ENCODE measurements around the gene SLC25A3. TPM values are rescaled to one million over a fixed set of nuclear protein-coding genes. Genes with fewer than 3 reads are reported as not detected.
"Not testable (repeated sequence)": the region's sequence is repeated elsewhere in the genome, so short reads cannot be mapped to it uniquely, and the experiment has no call there.

The SLC25A3 gene
- total and polyA plus RNA-seq, 9 of the 15 experiments (the other 6 are each of a cell fraction or from before 2014, with no cell fraction given): 264 to 766 (median 495) TPM

GRCh38 chr12:98576795-98577194 lies 16.7 kb upstream of the SLC25A3 start:
- CTCF ChIA-PET (ENCODE audit: low intra/inter-chr PET ratio); H3K4me2 ChIP-seq (ENCODE audit: insufficient read depth, low read length); H3K9ac ChIP-seq (ENCODE audit: insufficient read depth in 1 of 2, low read depth in 2 of 2, low read length in 2 of 2); DNase-seq (ENCODE audit: extremely low read depth in 1 of 4, low spot score in 3 of 4); BruUV-seq (replicated peaks); H3K27ac ChIP-seq (ENCODE audit: extremely low read depth, low read depth, low read length); H4K20me1 ChIP-seq (replicated peaks; ENCODE audit: control insufficient read depth, insufficient read depth, low read length); H3K9me1 ChIP-seq (ENCODE audit: control insufficient read depth, insufficient read depth, low read length); H3K4me3 ChIP-seq; intact Hi-C loops (cut with micrococcal nuclease); H3K36me3 ChIP-seq (ENCODE audit: control insufficient read depth, insufficient read depth, low read length); ATAC-seq; H3K27me3 ChIP-seq (ENCODE audit: control insufficient read depth in 2 of 2, insufficient read depth in 2 of 2, low read length in 2 of 2); in situ Hi-C loops (cut with MboI); H3K9me3 ChIP-seq (replicated peaks; ENCODE audit: control insufficient read depth, insufficient read depth, low read depth, low read length); H3K79me2 ChIP-seq (ENCODE audit: control insufficient read depth, insufficient read depth, low read length); H2AFZ ChIP-seq (ENCODE audit: low read depth, low read length); FAIRE-seq: not testable (repeated sequence)
- POLR2A ChIA-PET: interaction anchor here (1.0 to 3.0 kb wide), 2 partner anchors 11 to 17 kb away, joined by 5 to 22 read pairs; partner anchors contain the start of gene SLC25A3
- 57% methylated on average over 2 of the region's 2 CpGs for WGBS (ENCODE audit: insufficient coverage, low coverage, missing lambda C conversion rate)
- H3K4me1 ChIP-seq (replicated peaks in 1 of 2; ENCODE audit: control insufficient read depth in 2 of 2, insufficient read depth in 2 of 2, low read length in 2 of 2): peaks cover 4 to 15% of the 10 kb centered on the region in 2 experiments; a peak in 3 of 5 replicates
- TF ChIP-seq BCOR (IDR thresholded peaks at IDR 0.05) (peak; percentile 76), KDM1A (IDR thresholded peaks at IDR 0.05) (peak; percentile 34 to 55; a peak in 3 of 4 replicates), ZNF146 (CRISPR knock-in tag; IDR thresholded peaks at IDR 0.05; ENCODE audit: unreplicated experiment) (peak; percentile 21)

- Histone ChIP-seq H3K27me3 (ENCODE audit: control insufficient read depth in 2 of 2, insufficient read depth in 2 of 2, low read length in 2 of 2) (no peaks in the 10 kb centered on the region), H3K27ac (ENCODE audit: extremely low read depth, low read depth, low read length) (peak overlapping the region; percentile 59), H3K9ac (ENCODE audit: insufficient read depth in 1 of 2, low read depth in 2 of 2, low read length in 2 of 2) (peak overlapping the region in 1 of 2 experiments; percentile 29; a peak in 1 of 4 replicates), H3K4me1 (replicated peaks in 1 of 2; ENCODE audit: control insufficient read depth in 2 of 2, insufficient read depth in 2 of 2, low read length in 2 of 2) (peaks cover 4 to 15% of the 10 kb centered on the region in 2 experiments; a peak in 3 of 5 replicates), H3K9me1 (ENCODE audit: control insufficient read depth, insufficient read depth, low read length) (no peaks in the 10 kb centered on the region), H3K79me2 (ENCODE audit: control insufficient read depth, insufficient read depth, low read length) (no peaks in the 10 kb centered on the region), H3K4me3 (no peak overlapping the region), H3K36me3 (ENCODE audit: control insufficient read depth, insufficient read depth, low read length) (no peaks in the 10 kb centered on the region), H2AFZ (ENCODE audit: low read depth, low read length) (peak overlapping the region; percentile 73), H3K9me3 (replicated peaks; ENCODE audit: control insufficient read depth, insufficient read depth, low read depth, low read length) (no peaks in the 10 kb centered on the region), H4K20me1 (replicated peaks; ENCODE audit: control insufficient read depth, insufficient read depth, low read length) (no peaks in the 10 kb centered on the region), H3K4me2 (ENCODE audit: insufficient read depth, low read length) (peak overlapping the region; percentile 55; the same call in 1 of the 2 replicates)
- 0 out of 4 replicates have a peak, but pooled peaks of 1 of the 2 experiments have one; percentile 10 for TF ChIP-seq ZMIZ1 (IDR thresholded peaks at IDR 0.05; ENCODE audit: low read depth in 2 of 2, low read length in 2 of 2)
- TF ChIP-seq FOXK2 (conservative IDR thresholded peaks at IDR 0.05 in 1 of 2, IDR thresholded peaks at IDR 0.05 in 1 of 2; ENCODE audit: low read depth in 2 of 2): no peak
- peak; percentile 46; the same call in 1 of the 2 replicates for TF ChIP-seq HMBOX1 (IDR thresholded peaks at IDR 0.05)
- TF ChIP-seq RHOXF2B (CRISPR knock-in tag; conservative IDR thresholded peaks at IDR 0.05): no peak
- 33% methylated on average over 1 of the region's 1 CpG for WGBS (ENCODE audit: insufficient coverage, low coverage, missing lambda C conversion rate)
- ATAC-seq (peak; percentile 60), DNase-seq (ENCODE audit: extremely low read depth in 1 of 4, low spot score in 3 of 4) (no peak), FAIRE-seq (no peak)
- in situ Hi-C loops (cut with MboI): no loop called here
- no TSS peak for BruUV-seq (replicated peaks)
- ChIA-PET CTCF (ENCODE audit: low intra/inter-chr PET ratio) (no interaction called here), POLR2A (interaction anchor here (0.6 to 3.0 kb wide), 6 partner anchors 11 to 418 kb away, joined by 3 to 22 read pairs (median 3); partner anchors contain the start of gene SLC25A3)
- intact Hi-C loops (cut with micrococcal nuclease): no loop called here
Measured at GRCh38 chr12:98578392-98578791, 15.1 kb upstream of the SLC25A3 start.

Data from K562 (cell line).